Measurements from ENCODE around the gene RCAN1. TPM values are rescaled to one million over a fixed set of nuclear protein-coding genes. Genes with fewer than 3 reads are reported as not detected.

RCAN1 gene
- total RNA-seq, 1 experiment from 2014 or later: 28.3 TPM

DNA sequence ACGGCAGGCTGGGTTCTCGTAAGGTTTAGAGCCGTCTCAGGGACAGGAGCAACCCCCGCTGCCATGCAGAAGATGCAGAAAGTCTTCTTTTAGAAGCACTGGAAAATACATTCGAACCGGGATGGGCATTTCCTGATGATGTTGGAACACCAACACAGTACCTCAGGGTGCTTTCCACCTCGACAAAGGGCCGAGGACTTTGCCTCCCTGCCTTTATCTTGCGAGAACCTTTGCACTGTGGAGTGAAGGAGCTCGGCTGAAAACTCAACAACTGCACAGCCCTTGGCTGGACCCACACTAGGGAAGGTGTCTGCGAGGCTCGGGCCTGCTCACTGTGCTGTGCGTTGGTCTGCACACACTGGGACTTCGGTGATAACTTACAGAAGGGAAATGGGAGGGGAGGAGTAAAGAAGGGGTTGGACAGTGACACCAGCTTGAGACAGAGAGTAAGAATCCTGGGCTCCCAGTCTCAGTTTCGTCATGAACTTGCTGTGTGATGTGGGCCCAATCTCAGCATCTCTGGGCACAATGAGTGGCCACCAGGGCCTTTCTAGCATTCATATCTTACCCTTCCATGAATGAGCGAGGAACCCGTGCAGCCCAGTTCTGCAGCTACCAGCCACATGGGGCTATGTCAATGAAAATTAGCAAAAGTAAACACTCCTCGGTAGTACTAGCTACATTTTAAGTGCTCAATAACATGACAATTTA lies 18.2 kb downstream of the RCAN1 start:
- H3K9me3 ChIP-seq (replicated peaks): no peaks in the 10 kb centered on the region
- H3K27me3 ChIP-seq: no peaks in the 10 kb centered on the region
- no peak overlapping the region for H3K27ac ChIP-seq
- DNase-seq: no peak
- no peaks in the 10 kb centered on the region for H3K36me3 ChIP-seq
- no peaks in the 10 kb centered on the region for H3K4me1 ChIP-seq
- no peak overlapping the region for H3K4me3 ChIP-seq

DNA sequence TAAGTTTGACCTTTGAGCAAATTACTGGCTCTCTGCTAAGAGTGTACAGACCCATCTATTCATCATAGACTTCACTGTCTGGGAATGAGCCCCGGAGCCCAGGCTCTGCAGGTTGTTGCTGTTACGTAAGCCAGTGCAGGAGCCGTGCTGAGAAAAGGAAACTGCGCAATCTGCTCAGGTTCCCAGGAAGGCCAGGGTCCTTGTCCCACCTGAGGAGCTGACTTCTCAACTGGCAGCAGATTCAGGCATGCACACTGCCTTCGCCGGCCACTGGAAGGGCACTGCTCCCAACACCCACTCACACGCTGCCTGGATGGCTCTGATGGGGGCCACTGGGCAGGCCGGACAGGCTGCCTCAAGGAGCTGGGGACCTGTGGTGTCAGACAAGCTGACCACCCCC lies 19.5 kb downstream of the RCAN1 start:
- Histone ChIP-seq H3K4me1 (no peaks in the 10 kb centered on the region), H3K36me3 (no peaks in the 10 kb centered on the region), H3K27me3 (no peaks in the 10 kb centered on the region), H3K9me3 (replicated peaks) (no peaks in the 10 kb centered on the region), H3K4me3 (no peak overlapping the region), H3K27ac (no peak overlapping the region)
- no peak for DNase-seq

DNA sequence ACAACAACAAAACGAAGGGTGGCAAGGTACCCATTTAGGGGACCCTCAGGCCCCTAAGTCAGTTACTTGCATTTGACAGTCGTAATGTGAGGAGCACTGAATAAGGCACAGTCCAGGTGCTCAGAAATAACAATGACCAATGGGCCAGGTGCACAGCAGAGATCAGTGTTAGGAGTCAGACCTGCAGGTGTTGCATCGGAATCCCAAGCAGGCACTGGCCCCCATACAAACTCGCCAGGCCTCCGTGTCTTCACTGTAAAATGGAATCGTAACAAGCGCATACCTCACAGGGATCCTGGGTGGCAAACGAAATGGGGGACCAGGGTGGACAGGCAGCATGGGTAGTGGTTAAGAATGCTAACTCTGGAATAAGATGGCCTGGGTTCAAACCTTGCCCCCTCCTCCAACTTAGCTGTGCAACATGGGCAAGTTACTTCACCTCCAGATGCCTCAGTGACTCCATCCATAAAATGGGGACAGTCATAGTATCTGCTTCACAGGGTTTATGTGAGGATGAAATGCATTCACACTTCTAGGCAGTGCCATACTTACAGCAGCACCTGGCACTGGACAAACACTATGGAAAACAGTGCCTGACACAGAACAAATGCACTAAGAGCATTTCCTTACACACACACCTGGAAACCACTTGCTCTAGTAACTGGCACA lies 20.2 kb downstream of the RCAN1 start:
- H3K36me3 ChIP-seq: no peaks in the 10 kb centered on the region
- no peaks in the 10 kb centered on the region for H3K4me1 ChIP-seq
- no peaks in the 10 kb centered on the region for H3K9me3 ChIP-seq (replicated peaks)
- no peaks in the 10 kb centered on the region for H3K27me3 ChIP-seq
- DNase-seq: no peak
- H3K4me3 ChIP-seq: no peak overlapping the region
- no peak overlapping the region for H3K27ac ChIP-seq

DNA sequence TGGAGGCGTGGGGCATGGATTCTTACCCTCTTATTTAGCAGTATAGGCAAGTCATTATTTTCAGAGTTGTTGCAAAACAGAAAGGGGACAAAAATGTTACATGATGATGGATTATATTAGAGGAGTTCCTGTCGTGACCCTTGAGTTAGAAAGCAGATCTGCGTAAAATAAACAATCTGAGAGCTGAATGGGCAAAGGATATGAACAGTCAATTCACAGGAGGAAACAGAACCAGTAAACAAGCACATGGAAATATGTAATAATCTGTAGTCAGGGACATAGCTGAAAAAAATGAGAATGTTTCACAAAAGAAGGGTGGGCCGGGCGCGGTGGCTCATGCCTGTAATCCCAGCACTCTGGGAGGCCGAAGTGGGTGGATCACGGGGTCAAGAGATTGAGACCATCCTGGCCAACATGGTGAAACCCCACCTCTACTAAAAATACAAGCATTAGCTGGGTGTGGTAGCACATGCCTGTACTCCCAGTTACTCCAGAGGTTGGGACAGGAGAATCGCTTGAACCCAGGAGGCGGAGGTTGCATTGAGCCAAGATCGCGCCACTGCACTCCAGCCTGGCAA lies 20.9 kb downstream of the RCAN1 start:
- no peaks in the 10 kb centered on the region for H3K27me3 ChIP-seq
- DNase-seq: no peak
- H3K36me3 ChIP-seq: no peaks in the 10 kb centered on the region
- no peak overlapping the region for H3K4me3 ChIP-seq
- H3K9me3 ChIP-seq (replicated peaks): no peaks in the 10 kb centered on the region
- no peak overlapping the region for H3K27ac ChIP-seq
- H3K4me1 ChIP-seq: no peaks in the 10 kb centered on the region

DNA sequence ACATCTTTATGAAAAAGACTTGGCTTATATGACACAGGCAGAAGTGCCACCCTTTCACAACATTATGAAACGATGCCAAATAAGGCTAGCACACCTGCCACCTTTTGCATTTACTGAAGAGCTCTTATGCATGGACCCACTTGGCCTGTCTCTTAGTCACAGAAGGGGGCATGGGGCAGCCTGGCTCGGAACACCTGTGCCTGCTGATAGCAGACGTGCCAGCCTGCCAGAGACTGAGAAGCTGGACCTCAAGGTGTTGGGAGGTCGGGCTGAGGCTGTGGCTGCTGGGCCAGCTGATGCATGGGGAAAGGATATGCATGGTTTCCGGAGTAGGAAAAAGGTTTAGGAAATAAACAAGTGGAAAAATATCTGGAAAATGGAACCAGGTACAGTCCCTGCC lies 21.5 kb downstream of the RCAN1 start:
- no peaks in the 10 kb centered on the region for H3K27me3 ChIP-seq
- no peaks in the 10 kb centered on the region for H3K36me3 ChIP-seq
- no peak overlapping the region for H3K4me3 ChIP-seq
- H3K9me3 ChIP-seq (replicated peaks): no peaks in the 10 kb centered on the region
- no peaks in the 10 kb centered on the region for H3K4me1 ChIP-seq
- H3K27ac ChIP-seq: no peak overlapping the region
- no peak for DNase-seq

DNA sequence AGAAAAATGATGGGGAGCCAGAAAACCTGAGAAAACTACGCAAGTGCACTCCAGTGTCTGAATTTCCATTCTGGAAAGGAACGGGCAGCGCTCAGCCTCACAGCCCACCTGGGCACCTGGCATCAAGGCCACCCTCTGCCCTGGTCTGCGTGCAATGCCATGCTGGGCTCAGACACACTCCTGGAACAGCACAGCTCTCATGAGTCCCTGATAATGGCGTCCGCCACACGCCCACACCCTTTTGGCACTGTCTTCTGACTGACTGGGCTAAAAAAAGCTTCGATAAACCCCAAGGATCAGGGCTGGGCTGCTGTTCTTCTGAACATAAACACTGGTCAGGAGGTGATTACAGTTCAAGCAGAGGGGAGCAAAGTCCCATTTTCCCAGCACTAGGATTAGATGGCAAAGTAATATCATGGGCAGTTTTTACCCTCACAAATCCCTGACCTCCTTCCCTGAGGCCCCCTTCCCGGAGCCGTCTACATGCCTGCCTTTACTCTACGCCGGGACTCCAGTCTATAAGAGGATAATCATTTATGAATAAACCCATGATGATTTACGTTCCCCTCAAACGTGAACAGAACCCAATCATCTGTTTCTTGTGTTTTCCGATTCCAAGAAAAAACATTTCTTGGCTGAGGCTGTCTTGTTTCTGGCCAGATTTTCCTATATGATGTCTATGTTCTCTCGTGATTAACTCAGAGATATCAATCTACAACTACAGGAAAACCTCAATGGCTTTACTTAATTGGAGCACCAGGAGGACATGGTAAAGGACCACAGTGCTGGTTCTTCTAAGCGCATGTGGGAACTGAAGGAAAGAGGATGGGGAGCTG lies 22.6 kb downstream of the RCAN1 start:
- no peak for DNase-seq
- Histone ChIP-seq H3K27ac (no peak overlapping the region), H3K27me3 (no peaks in the 10 kb centered on the region), H3K9me3 (replicated peaks) (no peaks in the 10 kb centered on the region; the same call in 1 of the 2 replicates), H3K4me3 (no peak overlapping the region), H3K4me1 (no peaks in the 10 kb centered on the region), H3K36me3 (no peaks in the 10 kb centered on the region)

DNA sequence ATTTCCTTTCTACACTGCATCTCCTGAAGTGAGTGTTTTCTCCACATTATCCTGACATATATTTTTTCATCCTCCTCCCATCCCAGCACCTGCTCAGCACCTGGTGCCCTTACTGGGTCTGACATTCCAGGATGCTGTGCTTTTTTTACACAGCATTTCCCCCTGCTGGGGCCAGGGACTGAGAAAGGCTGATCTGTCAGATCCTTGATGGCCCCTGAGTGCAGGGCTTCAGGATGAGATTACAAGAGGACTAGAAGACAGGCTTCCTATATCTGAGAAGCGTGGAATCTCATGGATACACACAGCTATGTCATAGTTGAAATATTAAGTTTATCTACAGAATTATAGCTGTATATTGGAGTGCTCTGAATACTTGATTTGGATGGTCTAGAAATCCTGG lies 24.4 kb downstream of the RCAN1 start:
- Histone ChIP-seq H3K9me3 (replicated peaks) (no peaks in the 10 kb centered on the region; the same call in 1 of the 2 replicates), H3K36me3 (no peaks in the 10 kb centered on the region), H3K27ac (no peak overlapping the region), H3K27me3 (no peaks in the 10 kb centered on the region), H3K4me3 (no peak overlapping the region), H3K4me1 (no peaks in the 10 kb centered on the region)
- DNase-seq: no peak

DNA sequence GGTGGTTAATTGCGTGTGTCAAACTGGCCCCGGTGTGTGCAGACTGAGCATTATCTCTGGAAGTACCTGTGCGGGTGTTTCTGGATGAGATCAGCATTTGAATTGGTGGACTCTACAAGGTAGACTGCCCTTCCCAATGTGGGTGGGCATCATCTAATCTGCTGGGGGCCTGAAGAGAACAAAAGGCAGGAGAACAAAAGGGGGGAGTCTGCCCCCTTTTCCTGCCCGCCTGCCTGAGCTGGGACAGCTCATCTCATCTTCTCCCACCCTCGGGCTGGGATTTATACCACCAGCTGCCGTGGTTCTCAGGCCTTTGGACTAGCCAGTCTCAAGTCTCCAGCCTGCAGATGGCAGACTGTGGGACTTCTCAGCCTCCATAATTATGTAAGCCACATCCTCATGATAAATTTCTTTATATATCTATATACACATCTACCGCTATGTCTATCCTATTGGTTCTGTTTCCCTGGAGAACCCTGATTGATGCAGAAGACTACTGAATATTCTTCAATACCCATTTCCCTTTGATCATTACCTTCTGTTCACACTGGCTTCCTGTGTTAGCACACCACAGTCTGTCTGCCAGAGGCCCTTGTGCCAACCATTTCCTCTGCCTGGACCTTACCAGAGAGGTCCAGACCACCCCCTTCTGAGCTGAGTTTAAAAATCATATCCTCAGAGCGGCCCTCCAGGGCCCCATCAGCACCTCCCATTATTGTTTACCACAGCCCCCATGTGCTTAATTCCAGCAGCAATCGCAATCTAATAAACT lies 25.2 kb downstream of the RCAN1 start:
- Histone ChIP-seq H3K27me3 (no peaks in the 10 kb centered on the region), H3K9me3 (replicated peaks) (no peaks in the 10 kb centered on the region; the same call in 1 of the 2 replicates), H3K4me3 (no peak overlapping the region), H3K4me1 (no peaks in the 10 kb centered on the region), H3K27ac (no peak overlapping the region), H3K36me3 (no peaks in the 10 kb centered on the region)
- DNase-seq: no peak

DNA sequence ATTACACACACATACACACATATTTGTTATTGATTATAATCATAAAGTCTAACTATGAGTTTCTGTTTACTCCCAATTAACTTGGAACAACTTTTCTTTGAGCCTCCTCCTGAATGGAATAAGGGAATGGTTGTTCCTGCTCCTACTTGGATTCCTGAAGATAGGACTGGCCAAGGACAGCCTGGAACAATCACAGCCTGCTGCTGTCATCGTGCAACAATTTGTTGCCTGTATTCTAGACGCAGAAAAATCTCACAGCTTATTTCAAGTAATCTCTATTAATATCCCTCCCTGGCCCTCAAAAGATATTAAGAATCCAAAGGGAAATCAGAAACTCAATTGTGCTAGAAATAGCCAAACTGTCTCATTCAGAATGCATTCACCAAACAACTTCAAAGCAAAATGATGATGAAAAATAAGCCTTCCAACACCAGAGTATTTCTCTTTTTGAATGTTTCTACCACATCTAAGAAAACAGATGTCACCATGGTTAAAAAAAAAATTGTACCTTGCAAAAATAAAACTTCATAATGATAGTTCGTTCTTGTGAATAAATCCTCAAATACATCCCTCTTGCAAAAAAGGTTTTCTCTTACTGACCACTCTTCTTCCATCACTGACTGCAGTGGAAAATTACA lies 30.9 kb downstream of the RCAN1 start:
- no peaks in the 10 kb centered on the region; the same call in 1 of the 2 replicates for H3K9me3 ChIP-seq (replicated peaks)
- DNase-seq: no peak
- no peaks in the 10 kb centered on the region for H3K36me3 ChIP-seq
- no peak overlapping the region for H3K4me3 ChIP-seq
- H3K27me3 ChIP-seq: no peaks in the 10 kb centered on the region
- no peak overlapping the region for H3K27ac ChIP-seq
- H3K4me1 ChIP-seq: no peaks in the 10 kb centered on the region

DNA sequence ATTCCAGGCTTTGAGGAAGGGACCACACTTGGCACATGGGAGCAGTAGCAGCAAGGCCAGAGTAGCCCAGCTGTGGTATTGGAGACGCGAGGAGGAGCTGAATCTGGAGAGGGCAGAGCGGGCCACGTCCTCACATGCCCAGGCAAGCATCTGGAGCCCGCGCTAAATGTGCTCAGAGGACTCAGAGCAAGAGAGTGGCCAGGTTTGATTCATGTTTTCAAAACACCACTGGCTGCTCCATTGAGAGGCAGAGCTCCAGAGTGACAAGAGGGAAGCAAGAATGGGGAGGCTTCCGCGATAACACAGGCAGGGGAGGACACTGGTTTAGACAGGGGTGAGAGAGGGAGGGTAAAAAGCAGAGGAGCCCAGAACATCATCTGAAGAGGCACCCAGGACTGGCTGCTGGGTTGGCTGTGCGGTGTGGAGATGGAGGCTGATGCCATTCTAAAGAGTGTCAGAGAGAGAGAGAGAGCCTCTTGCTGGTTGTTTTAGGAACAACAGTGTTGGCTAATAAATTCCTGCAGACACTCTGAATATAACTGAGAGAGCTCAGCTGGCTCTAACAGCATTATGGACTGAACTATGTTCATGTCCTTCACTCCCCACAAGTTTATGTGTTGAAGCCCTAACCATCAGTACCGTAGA lies 32.3 kb downstream of the RCAN1 start:
- H3K36me3 ChIP-seq: no peaks in the 10 kb centered on the region
- peak in 1 of 2 experiments; percentile 45 for DNase-seq
- H3K27me3 ChIP-seq: no peaks in the 10 kb centered on the region
- no peak overlapping the region for H3K4me3 ChIP-seq
- H3K9me3 ChIP-seq (replicated peaks): no peaks in the 10 kb centered on the region; the same call in 1 of the 2 replicates
- no peaks in the 10 kb centered on the region for H3K4me1 ChIP-seq
- no peak overlapping the region for H3K27ac ChIP-seq

DNA sequence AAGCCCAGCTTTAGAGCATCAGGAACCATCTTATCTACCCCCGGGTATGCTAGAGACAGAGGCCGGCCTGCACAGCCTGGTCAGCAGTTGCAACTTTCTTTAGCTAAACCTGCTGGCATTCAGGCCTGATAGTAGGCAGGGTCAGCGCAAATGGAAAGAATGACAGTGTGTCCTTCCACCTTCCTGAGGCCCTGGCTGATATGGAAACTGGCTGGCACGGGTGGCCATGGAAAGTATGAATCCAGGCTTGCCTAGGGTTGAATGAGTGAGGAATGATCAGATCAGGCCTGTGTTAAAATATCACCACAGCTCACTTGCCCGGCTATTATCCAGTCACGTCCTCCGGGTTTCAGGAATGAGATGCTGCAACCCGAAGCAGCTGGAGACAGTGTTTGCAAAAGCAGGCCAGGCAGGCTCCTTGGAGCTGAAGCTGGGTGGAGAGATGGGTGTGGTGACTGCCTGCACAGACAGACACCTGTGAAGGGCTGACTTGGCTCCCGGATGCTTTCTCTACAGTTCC lies 34.7 kb downstream of the RCAN1 start:
- no peak overlapping the region for H3K27ac ChIP-seq
- no peaks in the 10 kb centered on the region for H3K4me1 ChIP-seq
- H3K4me3 ChIP-seq: no peak overlapping the region
- no peaks in the 10 kb centered on the region for H3K27me3 ChIP-seq
- DNase-seq: no peak
- no peaks in the 10 kb centered on the region for H3K36me3 ChIP-seq
- H3K9me3 ChIP-seq (replicated peaks): no peaks in the 10 kb centered on the region

DNA sequence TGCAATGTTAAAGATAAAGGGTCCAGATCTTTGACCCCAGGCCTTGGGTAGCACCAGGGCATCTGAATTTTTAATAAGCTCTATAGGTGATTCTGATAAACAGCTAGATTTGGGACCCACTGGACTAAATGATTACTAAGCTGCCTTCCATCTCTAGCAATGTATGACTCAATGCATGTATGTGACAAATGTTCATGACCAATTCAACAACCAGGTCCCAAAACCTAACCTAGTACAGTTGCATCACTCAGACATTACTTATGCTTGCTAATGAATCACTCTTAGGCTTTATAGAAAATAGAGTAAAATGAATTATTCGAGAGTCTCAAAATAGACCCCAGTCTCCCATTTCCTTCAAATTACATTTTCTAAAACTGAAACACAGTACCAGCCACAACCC lies 35.5 kb downstream of the RCAN1 start:
- no peaks in the 10 kb centered on the region for H3K36me3 ChIP-seq
- no peaks in the 10 kb centered on the region; the same call in 1 of the 2 replicates for H3K9me3 ChIP-seq (replicated peaks)
- no peak overlapping the region for H3K27ac ChIP-seq
- H3K27me3 ChIP-seq: no peaks in the 10 kb centered on the region
- no peaks in the 10 kb centered on the region for H3K4me1 ChIP-seq
- no peak for DNase-seq
- H3K4me3 ChIP-seq: no peak overlapping the region

DNA sequence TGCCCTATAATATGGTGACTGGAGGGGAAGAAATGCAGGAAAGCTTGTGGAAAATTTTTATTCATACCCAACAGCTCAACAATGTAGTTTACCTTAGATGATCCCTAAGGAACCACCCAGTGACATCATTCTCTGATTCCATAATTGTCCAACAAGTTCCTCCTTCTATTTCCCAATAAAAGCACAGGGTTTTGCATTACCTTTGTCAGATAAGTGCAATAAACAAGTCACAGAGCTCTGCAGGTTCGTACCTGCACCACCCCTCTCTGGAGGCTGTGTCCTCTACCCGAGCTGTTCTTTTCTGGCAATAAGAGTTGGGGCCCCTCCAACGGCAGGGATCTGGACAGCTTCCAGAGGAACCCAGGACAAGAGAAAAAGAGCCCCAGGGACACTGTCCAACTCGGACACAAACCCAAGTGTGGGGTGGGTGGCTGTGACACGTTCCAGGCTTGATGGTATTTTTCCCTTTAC lies 38.8 kb downstream of the RCAN1 start:
- Histone ChIP-seq H3K27me3 (no peaks in the 10 kb centered on the region), H3K9me3 (replicated peaks) (no peaks in the 10 kb centered on the region; the same call in 1 of the 2 replicates), H3K36me3 (no peaks in the 10 kb centered on the region), H3K4me3 (no peak overlapping the region), H3K27ac (no peak overlapping the region), H3K4me1 (no peaks in the 10 kb centered on the region)
- DNase-seq: no peak

All from SJCRH30 (cell line).